Trophoblast cell (in vitro differentiated cells and primary cell): ENCODE results near the gene DUSP8.

Source experiments
- DNase-seq, 2 donors: peaks; one replicate each; pipeline ENCODE4 v3.0.0-alpha.2; 2016
- H2AFZ ChIP-seq: 2 replicates; pipeline ENCODE4 v1.6.1; 2013; ENCODE audit warnings: low read length, moderate library complexity, mild to moderate bottlenecking; ENCODE audit not compliant: insufficient read depth, poor library complexity
- H2AK5ac ChIP-seq: 2 replicates; pipeline ENCODE4 v1.6.1; 2013; ENCODE audit warnings: mild to moderate bottlenecking, low read length
- H2BK120ac ChIP-seq: 2 replicates; pipeline ENCODE4 v1.6.1; 2013; ENCODE audit warnings: low read length, mild to moderate bottlenecking, moderate library complexity; ENCODE audit not compliant: insufficient read depth, poor library complexity
- H2BK12ac ChIP-seq: 2 replicates; pipeline ENCODE4 v1.6.1; 2013; ENCODE audit warnings: mild to moderate bottlenecking, low read length, moderate library complexity
- H2BK5ac ChIP-seq: 2 replicates; pipeline ENCODE4 v1.6.1; 2013; ENCODE audit warnings: low read length, low read depth, moderate library complexity, mild to moderate bottlenecking; ENCODE audit not compliant: poor library complexity
- H3K14ac ChIP-seq: 2 replicates; pipeline ENCODE4 v1.6.1; 2013; ENCODE audit warnings: mild to moderate bottlenecking, low read length
- H3K18ac ChIP-seq: 2 replicates; pipeline ENCODE4 v1.6.1; 2013; ENCODE audit warnings: mild to moderate bottlenecking, low read length
- H3K23ac ChIP-seq: 2 replicates; pipeline ENCODE4 v1.6.1; 2013; ENCODE audit warnings: low read length
- H3K27ac ChIP-seq: 2 replicates; pipeline ENCODE4 v1.5.1; 2013; ENCODE audit warnings: low read depth, mild to moderate bottlenecking, inconsistent platforms, low read length, moderate library complexity
- H3K27me3 ChIP-seq: 2 replicates; pipeline ENCODE4 v1.6.1; 2013; ENCODE audit warnings: inconsistent platforms, mild to moderate bottlenecking, low read length, moderate library complexity; ENCODE audit not compliant: insufficient read depth
- H3K36me3 ChIP-seq, 2 experiments: 1 replicate in 1 of 2; 2 replicates in 1 of 2; pipeline ENCODE4 v1.6.1; 2013; ENCODE audit warnings: low read length in 2 of 2, mild to moderate bottlenecking in 2 of 2, moderate library complexity in 1 of 2; ENCODE audit not compliant: insufficient read depth in 2 of 2, control insufficient read depth in 1 of 2
- H3K4ac ChIP-seq: 2 replicates; pipeline ENCODE4 v1.6.1; 2013; ENCODE audit warnings: low read depth, mild to moderate bottlenecking, low read length, moderate library complexity
- H3K4me1 ChIP-seq, 2 experiments: 1 replicate in 1 of 2; 2 replicates in 1 of 2; pipeline ENCODE4 v1.6.1; 2013; ENCODE audit warnings: low read length in 2 of 2, mild to moderate bottlenecking in 2 of 2, moderate library complexity in 1 of 2; ENCODE audit not compliant: insufficient read depth in 2 of 2, control insufficient read depth in 1 of 2
- H3K4me2 ChIP-seq: 2 replicates; pipeline ENCODE4 v1.6.1; 2013; ENCODE audit warnings: inconsistent platforms, mild to moderate bottlenecking, low read length, moderate library complexity
- H3K4me3 ChIP-seq: 2 replicates; pipeline ENCODE4 v1.5.1; 2013; ENCODE audit warnings: mild to moderate bottlenecking, low read depth, low read length, inconsistent platforms
- H3K79me1 ChIP-seq: one replicate; pipeline ENCODE4 v1.6.1; 2013; ENCODE audit warnings: low read length
- H3K79me2 ChIP-seq: 2 replicates; pipeline ENCODE4 v1.6.1; 2013; ENCODE audit warnings: low read length, mild to moderate bottlenecking; ENCODE audit not compliant: control insufficient read depth, insufficient read depth, poor library complexity
- H3K9ac ChIP-seq: 2 replicates; pipeline ENCODE4 v1.6.1; 2013; ENCODE audit warnings: mild to moderate bottlenecking, low read length
- H3K9me3 ChIP-seq: 2 replicates; pipeline ENCODE4 v1.6.1; 2013; ENCODE audit warnings: low read depth, mild to moderate bottlenecking, control low read depth, inconsistent platforms, low read length; ENCODE audit not compliant: insufficient read depth
- H4K12ac ChIP-seq: 2 replicates; pipeline ENCODE4 v1.6.1; 2013; ENCODE audit warnings: low read depth, mild to moderate bottlenecking, low read length, moderate library complexity
- H4K8ac ChIP-seq: 2 replicates; pipeline ENCODE4 v1.6.1; 2013; ENCODE audit warnings: low read depth, mild to moderate bottlenecking, low read length, moderate library complexity
- H4K91ac ChIP-seq: one replicate; pipeline ENCODE4 v1.6.1; 2013; ENCODE audit warnings: low read depth, mild to moderate bottlenecking, low read length, moderate library complexity
- WGBS: extraction: QIAGEN DNeasy Blood & Tissue Kit; methylation state at CpG from one replicate; pipeline ENCODE4 v1.1.7; 2013; ENCODE audit warnings: missing lambda C conversion rate; ENCODE audit not compliant: insufficient read length, insufficient coverage; ENCODE audit errors: extremely low coverage; 5-methylcytosine and 5-hydroxymethylcytosine counted together

Gene DUSP8

DNA sequence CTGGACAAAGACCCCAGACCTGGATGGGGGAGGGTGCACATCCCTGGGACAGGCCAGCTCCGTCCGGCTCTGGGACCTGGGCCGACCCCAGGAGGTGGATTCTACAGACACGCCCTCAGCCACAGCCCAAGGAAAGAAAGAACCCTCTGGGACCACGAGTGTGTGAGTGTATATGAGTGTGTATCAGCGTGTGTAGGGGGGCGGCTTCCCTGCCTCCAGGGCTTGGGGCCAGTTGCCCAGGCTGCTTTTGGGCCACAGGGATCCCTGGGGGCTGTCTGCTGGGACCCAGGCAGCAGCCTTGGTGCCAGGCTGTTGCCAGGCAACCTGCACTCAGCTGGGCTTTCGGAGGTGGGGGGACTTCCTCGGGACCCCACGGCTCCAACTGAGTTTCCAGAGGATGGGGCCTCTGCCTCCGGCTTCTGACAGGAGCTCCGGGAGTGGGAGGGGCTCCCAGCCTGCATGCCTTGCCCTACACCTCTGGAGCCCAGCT, 8.9 kb downstream of the DUSP8 start:
- Histone ChIP-seq H2AK5ac (no peak overlapping the region), H3K4me2 (no peak overlapping the region), H3K79me1 (no peaks in the 10 kb centered on the region), H2BK120ac (no peak overlapping the region), H3K9ac (no peak overlapping the region), H3K14ac (no peak overlapping the region), H3K27me3 (no peaks in the 10 kb centered on the region), H4K91ac (no peak overlapping the region), H3K4ac (no peak overlapping the region), H3K18ac (no peak overlapping the region), H3K79me2 (no peaks in the 10 kb centered on the region), H2AFZ (no peak overlapping the region), H4K8ac (no peak overlapping the region), H3K4me1 (peaks cover 5 to 8% of the 10 kb centered on the region in 2 experiments), H3K27ac (no peak overlapping the region), H3K36me3 (peaks cover 56 to 66% of the 10 kb centered on the region in 2 experiments), H3K9me3 (peaks cover 3% of the 10 kb centered on the region), H2BK12ac (no peak overlapping the region), H2BK5ac (no peak overlapping the region), H3K23ac (no peak overlapping the region), H4K12ac (no peak overlapping the region), H3K4me3 (no peak overlapping the region)
- DNase-seq, result no peak
- WGBS, result no CpG with 5 or more reads among the region's 12 CpGs

GRCh38 chr11:1562469-1563148, 9.5 kb downstream of the DUSP8 start:
- Histone ChIP-seq H2BK5ac (no peak overlapping the region), H3K9me3 (peaks cover 4% of the 10 kb centered on the region), H3K4ac (no peak overlapping the region), H3K4me1 (peaks cover 5 to 8% of the 10 kb centered on the region in 2 experiments), H2BK120ac (no peak overlapping the region), H4K91ac (no peak overlapping the region), H2AFZ (no peak overlapping the region), H3K4me2 (no peak overlapping the region), H3K27ac (no peak overlapping the region), H2BK12ac (no peak overlapping the region), H3K27me3 (no peaks in the 10 kb centered on the region), H3K23ac (no peak overlapping the region), H4K8ac (no peak overlapping the region), H3K9ac (no peak overlapping the region), H3K36me3 (peaks cover 60 to 69% of the 10 kb centered on the region in 2 experiments), H3K79me2 (no peaks in the 10 kb centered on the region), H3K18ac (no peak overlapping the region), H3K4me3 (peak overlapping the region; percentile 42), H4K12ac (no peak overlapping the region), H3K79me1 (no peaks in the 10 kb centered on the region), H3K14ac (no peak overlapping the region), H2AK5ac (no peak overlapping the region)
- no peak for DNase-seq
- WGBS, result no CpG with 5 or more reads among the region's 14 CpGs

GRCh38 chr11:1561955-1562354, 10.1 kb downstream of the DUSP8 start:
- H3K79me1 ChIP-seq, result no peaks in the 10 kb centered on the region
- H2BK12ac ChIP-seq, result no peak overlapping the region
- no peak overlapping the region for H2AK5ac ChIP-seq
- H3K79me2 ChIP-seq, result no peaks in the 10 kb centered on the region
- no peak overlapping the region for H3K4me2 ChIP-seq
- peaks cover 6% of the 10 kb centered on the region for H3K9me3 ChIP-seq
- WGBS, result no CpG with 5 or more reads among the region's 5 CpGs
- H3K23ac ChIP-seq, result no peak overlapping the region
- DNase-seq, result no peak
- no peak overlapping the region for H2BK5ac ChIP-seq
- no peak overlapping the region for H2AFZ ChIP-seq
- H4K8ac ChIP-seq, result no peak overlapping the region
- no peak overlapping the region for H3K18ac ChIP-seq
- H3K9ac ChIP-seq, result no peak overlapping the region
- no peak overlapping the region for H3K4me3 ChIP-seq
- no peak overlapping the region for H3K4ac ChIP-seq
- H4K91ac ChIP-seq, result no peak overlapping the region
- H4K12ac ChIP-seq, result no peak overlapping the region
- no peak overlapping the region for H3K14ac ChIP-seq
- H3K27me3 ChIP-seq, result no peaks in the 10 kb centered on the region
- peaks cover 5 to 8% of the 10 kb centered on the region in 2 experiments for H3K4me1 ChIP-seq
- H3K36me3 ChIP-seq, result peaks cover 66 to 76% of the 10 kb centered on the region in 2 experiments
- H3K27ac ChIP-seq, result no peak overlapping the region
- H2BK120ac ChIP-seq, result no peak overlapping the region

DNA sequence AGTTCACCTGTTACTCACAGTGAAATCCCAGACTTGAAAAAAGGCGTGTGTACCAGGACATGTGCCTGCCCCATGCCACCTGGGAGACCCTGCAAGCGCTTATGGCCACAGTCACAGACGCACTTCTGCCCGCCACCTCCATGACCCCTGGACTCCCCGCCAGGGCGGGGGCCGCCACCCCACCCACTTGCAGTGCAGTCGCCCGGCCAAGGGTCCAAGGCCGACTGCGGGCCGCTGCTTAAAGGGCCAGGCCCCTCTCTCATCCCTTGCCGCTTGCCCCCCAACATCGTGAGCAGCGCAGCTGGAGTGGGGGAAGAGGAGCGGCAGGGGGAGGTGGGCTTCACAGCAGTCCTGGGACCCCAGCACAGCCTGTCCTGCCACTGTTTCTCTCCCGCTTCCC, 10.8 kb downstream of the DUSP8 start:
- peaks cover 5 to 8% of the 10 kb centered on the region in 2 experiments for H3K4me1 ChIP-seq
- no peak overlapping the region for H2BK120ac ChIP-seq
- H3K4me3 ChIP-seq, result no peak overlapping the region
- no peak overlapping the region for H3K18ac ChIP-seq
- WGBS, result no CpG with 5 or more reads among the region's 17 CpGs
- peaks cover 72 to 81% of the 10 kb centered on the region in 2 experiments for H3K36me3 ChIP-seq
- H4K8ac ChIP-seq, result no peak overlapping the region
- no peak overlapping the region for H3K23ac ChIP-seq
- H3K27me3 ChIP-seq, result no peaks in the 10 kb centered on the region
- peaks cover 6% of the 10 kb centered on the region for H3K9me3 ChIP-seq
- no peak overlapping the region for H2AFZ ChIP-seq
- H2BK5ac ChIP-seq, result no peak overlapping the region
- H4K91ac ChIP-seq, result no peak overlapping the region
- no peak overlapping the region for H3K14ac ChIP-seq
- H3K4me2 ChIP-seq, result no peak overlapping the region
- H4K12ac ChIP-seq, result no peak overlapping the region
- no peaks in the 10 kb centered on the region for H3K79me2 ChIP-seq
- H3K79me1 ChIP-seq, result no peaks in the 10 kb centered on the region
- H2BK12ac ChIP-seq, result no peak overlapping the region
- no peak for DNase-seq
- H3K27ac ChIP-seq, result no peak overlapping the region
- no peak overlapping the region for H2AK5ac ChIP-seq
- H3K4ac ChIP-seq, result no peak overlapping the region
- H3K9ac ChIP-seq, result no peak overlapping the region
